Measurements from ENCODE around the gene IL5.
"Not testable (repeated sequence)": the region's sequence is repeated elsewhere in the genome, so short reads cannot be mapped to it uniquely, and the experiment has no call there.

Gene IL5

DNA sequence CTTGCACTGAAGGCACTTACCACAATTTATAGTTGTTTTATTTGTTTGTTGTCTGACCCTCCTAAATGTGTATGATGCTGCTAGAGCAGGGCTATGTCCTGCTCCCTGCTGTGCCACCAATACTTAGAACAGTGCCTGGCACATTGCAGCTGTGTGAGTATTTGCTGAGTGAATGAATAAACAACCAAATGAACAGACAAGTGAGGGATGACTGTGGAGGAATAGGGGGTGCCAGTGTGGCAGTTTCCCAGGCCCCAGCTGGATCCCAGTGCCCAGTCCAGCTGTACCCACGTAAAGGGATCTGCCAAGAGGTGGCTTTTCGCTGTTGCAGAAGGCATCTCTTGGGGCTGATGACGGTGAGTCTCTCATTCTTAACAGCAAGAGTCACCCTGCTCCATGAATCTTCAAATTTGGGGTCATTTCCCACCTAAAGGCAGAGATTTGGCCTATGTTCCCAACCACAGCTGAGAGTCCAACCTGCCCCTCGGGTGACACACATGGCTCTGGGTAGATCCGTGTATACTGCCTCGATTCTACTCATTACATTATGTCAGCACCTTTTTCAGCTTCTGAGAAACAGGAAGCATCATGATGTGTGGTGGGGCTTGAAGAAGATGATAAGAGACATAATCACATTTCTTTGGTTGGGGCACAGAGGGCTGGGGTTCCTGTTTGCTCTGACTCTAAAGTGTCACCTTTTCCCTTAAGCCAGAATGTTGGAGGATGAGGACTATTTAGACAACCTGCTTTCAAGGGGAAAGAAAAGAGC, 14.3 kb downstream of the IL5 start:
- no peak for DNase-seq

DNA sequence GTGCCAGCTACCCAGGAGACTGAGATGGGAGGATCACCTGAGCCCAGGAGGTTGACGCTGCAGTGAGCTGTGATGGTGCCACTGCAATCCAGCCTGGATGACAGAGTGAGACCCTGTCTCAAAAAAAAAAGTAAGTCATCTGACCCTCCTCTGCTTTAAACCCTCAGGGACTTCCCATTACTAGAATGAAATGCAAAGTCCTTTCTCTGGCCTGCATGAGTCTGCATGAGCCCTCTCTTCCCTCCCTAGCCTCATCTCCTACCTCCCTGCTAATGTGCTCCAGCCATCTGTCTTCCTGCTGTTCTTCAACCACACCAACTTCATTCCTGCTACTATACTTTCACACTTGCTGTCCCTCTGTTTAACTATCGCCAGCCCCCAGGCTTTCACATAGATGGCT, 15.3 kb downstream of the IL5 start:
- DNase-seq, result no peak

- DNase-seq, result no peak
These were observed 16.3 kb downstream of the IL5 start for GRCh38 chr5:132526974-132527564.

- peak; percentile 59 for DNase-seq
These were observed 16.9 kb downstream of the IL5 start for GRCh38 chr5:132526290-132526973.

DNA sequence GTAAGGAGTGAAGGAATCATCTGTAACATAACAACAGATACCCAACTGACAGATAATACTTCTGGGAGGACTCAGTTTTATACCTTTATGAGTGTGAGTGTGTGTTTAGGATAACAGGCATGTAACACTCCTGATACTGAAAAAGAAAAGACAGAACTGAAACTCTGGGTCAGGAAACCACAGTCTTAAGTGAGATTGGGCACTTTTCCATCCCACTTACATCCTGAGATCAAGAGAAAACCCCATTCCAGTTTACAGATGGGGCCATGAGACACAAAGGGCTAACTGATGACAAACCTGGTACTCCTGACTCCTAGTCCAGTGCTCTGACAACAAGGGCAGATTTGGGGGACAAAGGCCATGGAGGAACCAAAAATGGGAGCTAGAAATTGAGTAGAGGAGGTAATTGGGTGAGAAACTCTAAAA, 18.0 kb downstream of the IL5 start:
- no peak for DNase-seq

DNA sequence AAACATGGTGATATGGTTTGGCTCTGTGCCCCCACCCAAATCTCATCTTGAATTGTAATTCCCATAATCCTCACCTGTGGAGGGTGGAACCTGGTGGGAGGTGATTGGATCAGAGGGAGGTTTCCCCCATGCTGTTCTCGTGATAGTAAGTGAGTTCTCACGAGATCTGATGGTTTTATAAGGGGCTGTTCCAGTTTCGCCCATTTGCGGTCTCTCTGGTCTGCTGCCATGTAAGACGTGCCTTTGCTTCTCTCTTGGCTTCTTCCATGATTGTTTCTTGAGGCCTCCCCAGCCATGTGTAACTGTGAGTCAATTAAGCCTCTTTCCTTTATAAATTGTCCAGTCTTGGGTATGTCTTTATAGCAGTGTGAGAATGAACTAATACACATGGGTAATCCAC, 18.4 kb downstream of the IL5 start:
- DNase-seq, result not testable (repeated sequence)

DNA sequence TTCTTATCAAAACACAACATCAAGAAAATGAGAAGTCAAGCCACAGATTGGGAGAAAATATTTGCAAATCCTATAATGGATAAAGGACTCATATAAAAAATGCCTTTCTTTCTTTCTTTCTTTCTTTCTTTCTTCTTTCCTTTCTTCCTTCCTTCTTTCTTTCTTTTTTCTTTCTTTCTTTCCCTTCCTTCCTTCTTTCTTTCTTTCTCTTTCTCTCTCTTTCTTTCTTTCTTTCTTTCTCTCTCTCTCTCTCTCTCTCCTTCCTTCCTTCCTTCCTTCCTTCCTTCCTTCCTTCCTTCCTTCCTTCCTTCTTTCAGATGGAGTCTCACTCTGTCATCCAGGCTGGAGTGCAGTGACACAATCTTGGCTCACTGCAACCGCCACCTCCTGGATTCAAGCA, 21.3 kb downstream of the IL5 start:
- DNase-seq, result not testable (repeated sequence)

- not testable (repeated sequence) for DNase-seq
These were observed 29.5 kb downstream of the IL5 start for GRCh38 chr5:132513618-132514336.

DNA sequence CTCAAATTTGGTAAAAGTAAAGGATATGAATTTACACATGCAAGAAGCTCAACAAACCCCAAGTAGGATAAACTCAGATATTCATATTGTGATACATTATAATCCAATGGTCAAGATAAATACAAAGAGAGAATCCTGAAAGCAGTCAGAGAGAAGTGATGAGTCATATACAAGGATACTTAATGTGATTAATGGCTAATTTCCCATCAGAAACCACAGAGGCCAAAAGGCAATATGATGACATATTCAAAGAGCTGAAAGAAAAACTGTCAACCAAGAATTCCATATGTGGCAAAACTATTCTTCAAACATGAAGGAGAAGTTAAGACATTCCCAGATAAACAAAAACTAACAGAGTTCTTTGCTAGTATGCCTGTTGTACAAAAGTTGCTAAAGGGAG, 33.2 kb downstream of the IL5 start:
- no peak for DNase-seq

DNA sequence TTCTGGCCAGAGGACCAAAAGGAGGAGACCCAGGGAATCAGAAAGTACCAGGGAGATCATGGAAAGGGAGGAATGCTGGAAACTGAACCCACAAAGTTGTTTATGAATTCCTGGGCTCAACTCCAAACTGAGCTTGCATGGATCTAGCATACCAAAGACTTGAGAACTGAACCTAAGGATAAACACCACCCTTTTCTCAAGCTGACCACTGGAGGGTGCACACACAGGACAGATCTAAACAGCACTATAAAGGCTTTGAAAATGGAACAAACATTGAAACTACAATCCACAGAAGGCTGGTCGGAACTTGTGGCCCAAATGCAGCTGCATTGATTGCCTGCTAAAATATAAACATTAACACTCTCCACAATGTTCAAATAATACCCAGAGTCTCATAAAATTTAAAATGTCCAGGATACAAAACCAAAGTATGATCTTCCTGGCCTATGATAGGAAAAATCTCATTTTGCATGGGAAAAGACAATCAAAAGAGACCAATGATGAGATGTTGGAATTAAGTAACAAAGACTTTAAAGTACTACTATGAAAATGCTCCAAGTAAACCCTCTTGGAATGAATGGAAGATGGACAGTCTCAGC, 37.1 kb downstream of the IL5 start:
- no peak for DNase-seq

DNA sequence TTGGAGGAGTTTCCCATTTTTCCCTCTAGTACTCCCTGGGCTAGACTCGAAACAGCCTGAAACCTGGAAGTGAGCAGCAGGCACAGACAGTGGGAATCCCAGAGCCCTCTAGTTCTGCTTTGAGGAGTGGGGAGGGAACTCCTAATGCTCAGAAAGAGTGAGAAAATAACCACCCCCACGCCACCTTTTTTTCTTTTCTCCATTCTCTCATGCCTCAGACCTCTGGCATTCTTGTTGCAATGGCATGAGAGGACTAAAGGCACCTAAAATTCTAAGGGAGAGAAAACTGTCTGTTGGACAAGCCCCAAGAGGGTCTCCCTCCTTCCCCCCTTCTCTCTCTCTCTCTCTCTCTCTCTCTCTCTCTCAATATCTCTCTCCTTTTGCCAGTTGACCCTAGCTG, 37.7 kb downstream of the IL5 start:
- no peak for DNase-seq

GRCh38 chr5:132504746-132505145, 38.6 kb downstream of the IL5 start:
- no peak for DNase-seq

DNA sequence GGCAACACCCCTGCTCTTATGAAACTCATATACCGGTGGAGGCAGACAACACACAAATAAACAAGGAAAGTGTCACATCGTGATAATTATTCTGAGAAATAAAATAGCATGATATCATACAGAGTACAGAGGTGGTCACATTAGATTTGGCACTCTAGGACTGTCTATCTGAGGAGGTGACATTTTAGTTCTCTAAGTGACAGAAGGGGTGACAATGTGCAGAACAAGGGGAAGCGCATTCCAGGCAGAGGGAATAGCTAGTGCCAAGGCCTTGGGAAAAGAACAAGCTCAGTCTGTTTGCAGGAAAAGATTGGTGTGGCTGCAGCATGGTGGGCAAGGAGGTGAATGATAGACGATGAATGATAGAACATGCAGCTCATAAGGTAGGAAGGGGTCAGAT, 40.1 kb downstream of the IL5 start:
- DNase-seq, result no peak

GRCh38 chr5:132501961-132502931, 41.1 kb downstream of the IL5 start:
- no peak for DNase-seq

DNA sequence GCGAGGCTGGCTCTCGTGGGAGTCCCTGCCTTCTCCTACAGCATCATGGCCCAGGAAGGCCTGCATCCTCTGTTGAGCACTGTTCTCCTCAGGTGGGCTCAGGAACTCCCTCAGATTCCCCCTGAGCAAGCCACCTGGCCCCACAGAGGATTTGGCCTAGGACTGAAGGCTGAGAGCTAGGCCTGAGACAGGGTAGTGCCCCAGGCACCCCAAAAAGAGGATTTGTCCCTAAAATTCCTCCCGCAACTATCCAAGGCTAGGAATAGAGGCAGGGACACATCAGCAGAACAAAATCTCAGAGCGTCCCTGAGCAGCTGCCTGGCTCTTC, 41.7 kb downstream of the IL5 start:
- DNase-seq, result no peak

- peak; percentile 82 for DNase-seq
These were observed 42.2 kb downstream of the IL5 start for GRCh38 chr5:132500931-132501628.

- peak; percentile 26 for DNase-seq
These were observed 42.9 kb downstream of the IL5 start for GRCh38 chr5:132500244-132500930.

DNA sequence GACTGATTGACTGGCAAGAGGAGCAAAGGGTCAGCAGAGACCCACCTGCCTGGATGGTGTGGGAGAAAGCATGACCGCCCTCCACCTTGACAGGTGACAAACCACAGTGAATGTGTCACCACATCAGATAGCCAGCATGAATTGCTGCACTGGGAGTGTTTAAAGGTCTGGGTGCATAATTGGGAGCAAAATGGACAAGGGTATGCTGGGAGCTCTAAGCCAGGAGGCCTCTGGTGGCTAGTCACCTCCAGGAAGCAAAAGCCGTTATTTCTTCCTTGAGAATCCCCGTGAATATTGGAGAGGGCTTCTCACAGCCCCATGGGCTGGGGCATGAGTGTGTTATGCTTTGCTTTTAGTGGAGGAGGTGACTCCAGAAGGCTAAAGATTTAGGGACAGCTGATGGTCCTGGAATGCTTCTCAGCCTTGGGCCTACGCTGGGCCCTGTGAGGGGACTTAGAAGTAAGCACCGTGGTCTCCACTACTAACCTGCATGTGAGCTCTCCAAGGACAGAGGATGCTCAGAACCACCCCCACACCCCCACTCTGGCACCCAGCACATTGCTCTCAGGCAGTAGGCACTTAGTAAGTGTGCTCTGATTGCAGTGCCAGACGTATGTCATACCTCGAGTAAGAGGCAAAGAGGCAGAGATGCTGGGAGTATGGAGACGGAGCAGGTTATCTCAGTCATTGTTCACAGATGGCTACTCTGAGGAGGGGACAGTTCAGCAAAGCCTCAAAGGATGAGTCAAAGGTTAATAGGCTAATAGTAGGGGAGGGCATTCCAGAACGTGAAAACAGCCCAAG, 43.7 kb downstream of the IL5 start:
- DNase-seq, result peak; percentile 25

- DNase-seq, result peak; percentile 25
These were observed 44.5 kb downstream of the IL5 start for GRCh38 chr5:132498686-132499271.
